Neural progenitor cell (in vitro differentiated cells): ENCODE data around the gene TLL2. TPM values are rescaled to one million over a fixed set of nuclear protein-coding genes. Genes with fewer than 3 reads are reported as not detected.

Experiments
- DNase-seq: peaks from one replicate; pipeline ENCODE4 v3.0.0-alpha.2; 2016; ENCODE audit warnings: low spot score
- H2AFZ ChIP-seq: fragments of 200-600 bp; sonication (generic); replicated peaks from 2 replicates; pipeline ENCODE4 v1.6.1; 2016; ENCODE audit warnings: antibody characterized with exemption
- H3F3A ChIP-seq: fragments of 200-600 bp; sonication (generic); 2 replicates; pipeline ENCODE4 v1.6.1; 2016; ENCODE audit warnings: antibody characterized with exemption, low read depth
- H3K27ac ChIP-seq: fragments of 200-600 bp; sonication (generic); 2 replicates; pipeline ENCODE4 v1.5.1; 2016; ENCODE audit warnings: mild to moderate bottlenecking
- H3K27me3 ChIP-seq: fragments of 200-600 bp; sonication (generic); 2 replicates; pipeline ENCODE4 v1.6.1; 2016; ENCODE audit warnings: mild to moderate bottlenecking, moderate library complexity
- H3K36me3 ChIP-seq: fragments of 200-600 bp; sonication (generic); 2 replicates; pipeline ENCODE4 v1.5.1; 2016
- H3K4me1 ChIP-seq: fragments of 200-600 bp; sonication (generic); 2 replicates; pipeline ENCODE4 v1.6.1; 2016; ENCODE audit warnings: mixed run types
- H3K4me2 ChIP-seq: fragments of 200-600 bp; sonication (generic); 2 replicates; pipeline ENCODE4 v1.6.1; 2016
- H3K4me3 ChIP-seq: fragments of 200-600 bp; sonication (generic); 2 replicates; pipeline ENCODE4 v1.5.1; 2016
- H3K79me2 ChIP-seq: fragments of 200-600 bp; sonication (generic); 2 replicates; pipeline ENCODE4 v1.6.1; 2016; ENCODE audit warnings: low read depth
- H3K9ac ChIP-seq: fragments of 200-600 bp; sonication (generic); 2 replicates; pipeline ENCODE4 v1.6.1; 2016
- H3K9me3 ChIP-seq: fragments of 200-600 bp; sonication (generic); 2 replicates; pipeline ENCODE4 v1.5.1; 2016; ENCODE audit warnings: low read depth
- H4K20me1 ChIP-seq: fragments of 200-600 bp; sonication (generic); 2 replicates; pipeline ENCODE4 v1.6.1; 2016; ENCODE audit warnings: low read depth
- H3K27ac Mint-ChIP-seq: 3 replicates; pipeline ENCODE4 v1.8.0; 2021; ENCODE audit warnings: mixed read lengths
- H3K27me3 Mint-ChIP-seq: 2 replicates; pipeline ENCODE4 v1.8.0; 2022; ENCODE audit warnings: low read depth, mild to moderate bottlenecking, inconsistent platforms, moderate library complexity, mixed read lengths; ENCODE audit not compliant: insufficient read depth
- H3K36me3 Mint-ChIP-seq: 3 replicates; pipeline ENCODE4 v1.8.0; 2021; ENCODE audit warnings: mixed read lengths
- H3K4me1 Mint-ChIP-seq: 3 replicates; pipeline ENCODE4 v1.8.0; 2021; ENCODE audit warnings: mixed read lengths
- H3K4me3 Mint-ChIP-seq: 3 replicates; pipeline ENCODE4 v1.8.0; 2021; ENCODE audit warnings: mild to moderate bottlenecking, moderate library complexity, mixed read lengths
- H3K9me3 Mint-ChIP-seq: 3 replicates; pipeline ENCODE4 v1.8.0; 2020; ENCODE audit warnings: mixed read lengths
- EZH2 ChIP-seq: fragments of 200-600 bp; sonication (generic); IDR thresholded peaks from 2 replicates; pipeline ENCODE4 v1.6.1; 2017; ENCODE audit warnings: antibody characterized with exemption, mild to moderate bottlenecking, moderate library complexity
- EZH2phosphoT487 ChIP-seq: fragments of 200-600 bp; sonication (generic); IDR thresholded peaks from 2 replicates; pipeline ENCODE4 v1.6.1; 2017; ENCODE audit warnings: antibody characterized with exemption
- total RNA-seq: library from RNA; depleted of rRNA; stranded (reverse); fragments of >200 nt; gene quantifications from 2 replicates; pipeline ENCODE4 v1.2.3, GENCODE V29; 2015; ENCODE audit warnings: low replicate concordance
- TF ChIP-seq, protein P1 (sequence below): fragments of 200-600 bp; sonication (generic); IDR thresholded peaks from 2 replicates; pipeline ENCODE4 v1.5.1; 2017; ENCODE audit warnings: antibody characterized with exemption, mild to moderate bottlenecking

Gene TLL2
- total RNA-seq, result 0.22 and 1.3 TPM in 2 replicates

GRCh38 chr10:96513698-96514561, at the start of gene TLL2:
TSS of gene TLL2 (minus strand) at chr10:96513926. CDS start at chr10:96513685, 241 bp downstream.
- Mint-ChIP-seq H3K4me1 (peaks cover 42% of the 10 kb centered on the region), H3K4me3 (peak within 1 kb of the TSS; percentile 88), H3K27ac (no peak within 1 kb of the TSS), H3K36me3 (no peaks in the 10 kb centered on the region), H3K27me3 (peaks cover 16% of the 10 kb centered on the region), H3K9me3 (no peaks in the 10 kb centered on the region)
- no peaks in the 10 kb centered on the region for H3K79me2 ChIP-seq
- peak within 1 kb of the TSS; percentile 11 for H3K27ac ChIP-seq
- H2AFZ ChIP-seq, result peak within 1 kb of the TSS; percentile 85
- no peaks in the 10 kb centered on the region for H3K36me3 ChIP-seq
- H3K27me3 ChIP-seq, result peaks cover 37% of the 10 kb centered on the region
- H3K4me1 ChIP-seq, result peaks cover 9% of the 10 kb centered on the region
- TF ChIP-seq EZH2phosphoT487, result peak; percentile 2
- TF ChIP-seq, protein P1, sequence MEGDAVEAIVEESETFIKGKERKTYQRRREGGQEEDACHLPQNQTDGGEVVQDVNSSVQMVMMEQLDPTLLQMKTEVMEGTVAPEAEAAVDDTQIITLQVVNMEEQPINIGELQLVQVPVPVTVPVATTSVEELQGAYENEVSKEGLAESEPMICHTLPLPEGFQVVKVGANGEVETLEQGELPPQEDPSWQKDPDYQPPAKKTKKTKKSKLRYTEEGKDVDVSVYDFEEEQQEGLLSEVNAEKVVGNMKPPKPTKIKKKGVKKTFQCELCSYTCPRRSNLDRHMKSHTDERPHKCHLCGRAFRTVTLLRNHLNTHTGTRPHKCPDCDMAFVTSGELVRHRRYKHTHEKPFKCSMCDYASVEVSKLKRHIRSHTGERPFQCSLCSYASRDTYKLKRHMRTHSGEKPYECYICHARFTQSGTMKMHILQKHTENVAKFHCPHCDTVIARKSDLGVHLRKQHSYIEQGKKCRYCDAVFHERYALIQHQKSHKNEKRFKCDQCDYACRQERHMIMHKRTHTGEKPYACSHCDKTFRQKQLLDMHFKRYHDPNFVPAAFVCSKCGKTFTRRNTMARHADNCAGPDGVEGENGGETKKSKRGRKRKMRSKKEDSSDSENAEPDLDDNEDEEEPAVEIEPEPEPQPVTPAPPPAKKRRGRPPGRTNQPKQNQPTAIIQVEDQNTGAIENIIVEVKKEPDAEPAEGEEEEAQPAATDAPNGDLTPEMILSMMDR, result peak; percentile 63
- no peak for TF ChIP-seq EZH2
- peaks cover 9% of the 10 kb centered on the region for H4K20me1 ChIP-seq
- H3K4me2 ChIP-seq, result peak within 1 kb of the TSS; percentile 94
- H3K4me3 ChIP-seq, result peak within 1 kb of the TSS; percentile 67
- H3F3A ChIP-seq, result peaks cover 43% of the 10 kb centered on the region
- no peaks in the 10 kb centered on the region for H3K9me3 ChIP-seq
- DNase-seq, result peak; percentile 96
- H3K9ac ChIP-seq, result no peak within 1 kb of the TSS

- H3K27me3 ChIP-seq, result no peaks in the 10 kb centered on the region
- H3K4me1 ChIP-seq, result no peaks in the 10 kb centered on the region
- Mint-ChIP-seq H3K4me3 (no peak overlapping the region), H3K27me3 (no peaks in the 10 kb centered on the region), H3K9me3 (no peaks in the 10 kb centered on the region), H3K36me3 (peaks cover 28% of the 10 kb centered on the region), H3K27ac (no peak overlapping the region), H3K4me1 (no peaks in the 10 kb centered on the region)
- no peak for TF ChIP-seq EZH2
- TF ChIP-seq EZH2phosphoT487, result no peak
- TF ChIP-seq, protein P1, result no peak
- peaks cover 7% of the 10 kb centered on the region for H3F3A ChIP-seq
- no peak overlapping the region for H3K27ac ChIP-seq
- H3K4me2 ChIP-seq, result no peak overlapping the region
- peaks cover 14% of the 10 kb centered on the region for H3K36me3 ChIP-seq
- H2AFZ ChIP-seq, result no peak overlapping the region
- H4K20me1 ChIP-seq, result peaks cover 23% of the 10 kb centered on the region
- H3K9ac ChIP-seq, result no peak overlapping the region
- no peaks in the 10 kb centered on the region for H3K9me3 ChIP-seq
- DNase-seq, result no peak
- H3K4me3 ChIP-seq, result no peak overlapping the region
- peaks cover 27% of the 10 kb centered on the region for H3K79me2 ChIP-seq
Observed at GRCh38 chr10:96560966-96561887, 47.5 kb upstream of the TLL2 start.

- H3K36me3 Mint-ChIP-seq, result peaks cover 28% of the 10 kb centered on the region
- H2AFZ ChIP-seq, result no peak overlapping the region
- H4K20me1 ChIP-seq, result peaks cover 25% of the 10 kb centered on the region
- no peak overlapping the region for H3K27ac Mint-ChIP-seq
- peaks cover 28% of the 10 kb centered on the region for H3K79me2 ChIP-seq
- DNase-seq, result no peak
- TF ChIP-seq EZH2 (no peak), EZH2phosphoT487 (no peak)
- TF ChIP-seq, protein P1, result no peak
- no peaks in the 10 kb centered on the region for H3K9me3 Mint-ChIP-seq
- no peak overlapping the region for H3K9ac ChIP-seq
- H3K4me1 ChIP-seq, result no peaks in the 10 kb centered on the region
- H3K27me3 ChIP-seq, result no peaks in the 10 kb centered on the region
- no peaks in the 10 kb centered on the region for H3K4me1 Mint-ChIP-seq
- H3K9me3 ChIP-seq, result no peaks in the 10 kb centered on the region
- H3K4me2 ChIP-seq, result no peak overlapping the region
- peaks cover 7% of the 10 kb centered on the region for H3F3A ChIP-seq
- H3K36me3 ChIP-seq, result peaks cover 13% of the 10 kb centered on the region
- no peak overlapping the region for H3K4me3 ChIP-seq
- H3K27me3 Mint-ChIP-seq, result no peaks in the 10 kb centered on the region
- H3K4me3 Mint-ChIP-seq, result no peak overlapping the region
- H3K27ac ChIP-seq, result no peak overlapping the region
Observed at GRCh38 chr10:96560489-96560888, 46.8 kb upstream of the TLL2 start.
